Effector memory CD8-positive, alpha-beta T cell (primary cell): ENCODE results near the gene ACP1.

Experiments used
- ATAC-seq: fragments of 150-1000 bp; cut with Tn5 transposase; replicated peaks from 2 replicates; pipeline ENCODE4 v1.10.0; 2021; ENCODE audit warnings: mild to moderate bottlenecking, moderate library complexity
- DNase-seq, 3 experiments: peaks; one replicate each; pipeline ENCODE4 v3.0.0; 2021
- H3K27ac Mint-ChIP-seq, 2 donors: one replicate each; pipeline ENCODE4 v1.8.0; 2022; ENCODE audit warnings: mild to moderate bottlenecking in 2 of 2, mixed read lengths in 2 of 2, moderate library complexity in 2 of 2
- H3K27me3 Mint-ChIP-seq, 2 donors: one replicate each; pipeline ENCODE4 v1.8.0; 2022; ENCODE audit warnings: mixed read lengths in 2 of 2
- H3K36me3 Mint-ChIP-seq: one replicate; pipeline ENCODE4 v1.8.0; 2022; ENCODE audit warnings: mild to moderate bottlenecking, moderate library complexity, mixed read lengths; ENCODE audit not compliant: insufficient read depth
- H3K4me1 Mint-ChIP-seq, 2 donors: one replicate each; pipeline ENCODE4 v1.8.0; 2022; ENCODE audit warnings: low read depth in 2 of 2, mixed read lengths in 2 of 2
- H3K4me3 Mint-ChIP-seq, 2 donors: one replicate each; pipeline ENCODE4 v1.8.0; 2022; ENCODE audit warnings: mild to moderate bottlenecking in 2 of 2, mixed read lengths in 2 of 2, moderate library complexity in 2 of 2
- H3K9me3 Mint-ChIP-seq, 2 donors: one replicate each; pipeline ENCODE4 v1.8.0; 2022; ENCODE audit warnings: mixed read lengths in 2 of 2

Gene ACP1

DNA sequence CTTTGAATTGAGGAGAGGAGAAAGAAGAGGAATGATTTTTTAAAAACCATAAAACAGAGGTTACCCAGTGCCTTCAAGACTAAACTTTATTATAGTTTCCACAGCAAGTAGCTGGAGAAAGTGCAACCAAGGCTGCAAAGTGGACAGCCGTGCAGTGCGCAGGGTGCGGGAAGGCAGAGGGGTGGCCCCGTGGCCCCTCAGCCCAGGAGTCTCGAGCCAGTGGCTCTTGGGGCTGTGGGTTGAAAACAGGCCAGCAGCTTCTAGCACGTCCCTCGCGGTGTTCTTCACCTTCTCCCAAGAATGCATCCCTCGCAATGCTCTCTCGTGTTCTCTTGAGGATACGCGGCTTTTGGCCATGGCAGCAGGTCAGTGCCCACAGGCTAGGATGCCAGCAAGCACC lies 51.6 kb downstream of the ACP1 start:
- ATAC-seq (no peak), DNase-seq (no peak)
- H3K9me3 Mint-ChIP-seq: peaks cover 0 to 9% of the 10 kb centered on the region in 2 donors
- H3K27ac Mint-ChIP-seq: peak overlapping the region; percentile 13 to 91
- H3K4me3 Mint-ChIP-seq: no peak overlapping the region
- peaks cover 8 to 13% of the 10 kb centered on the region in 2 donors for H3K27me3 Mint-ChIP-seq
- no peaks in the 10 kb centered on the region for H3K36me3 Mint-ChIP-seq
- peaks cover 20 to 26% of the 10 kb centered on the region in 2 donors for H3K4me1 Mint-ChIP-seq

DNA sequence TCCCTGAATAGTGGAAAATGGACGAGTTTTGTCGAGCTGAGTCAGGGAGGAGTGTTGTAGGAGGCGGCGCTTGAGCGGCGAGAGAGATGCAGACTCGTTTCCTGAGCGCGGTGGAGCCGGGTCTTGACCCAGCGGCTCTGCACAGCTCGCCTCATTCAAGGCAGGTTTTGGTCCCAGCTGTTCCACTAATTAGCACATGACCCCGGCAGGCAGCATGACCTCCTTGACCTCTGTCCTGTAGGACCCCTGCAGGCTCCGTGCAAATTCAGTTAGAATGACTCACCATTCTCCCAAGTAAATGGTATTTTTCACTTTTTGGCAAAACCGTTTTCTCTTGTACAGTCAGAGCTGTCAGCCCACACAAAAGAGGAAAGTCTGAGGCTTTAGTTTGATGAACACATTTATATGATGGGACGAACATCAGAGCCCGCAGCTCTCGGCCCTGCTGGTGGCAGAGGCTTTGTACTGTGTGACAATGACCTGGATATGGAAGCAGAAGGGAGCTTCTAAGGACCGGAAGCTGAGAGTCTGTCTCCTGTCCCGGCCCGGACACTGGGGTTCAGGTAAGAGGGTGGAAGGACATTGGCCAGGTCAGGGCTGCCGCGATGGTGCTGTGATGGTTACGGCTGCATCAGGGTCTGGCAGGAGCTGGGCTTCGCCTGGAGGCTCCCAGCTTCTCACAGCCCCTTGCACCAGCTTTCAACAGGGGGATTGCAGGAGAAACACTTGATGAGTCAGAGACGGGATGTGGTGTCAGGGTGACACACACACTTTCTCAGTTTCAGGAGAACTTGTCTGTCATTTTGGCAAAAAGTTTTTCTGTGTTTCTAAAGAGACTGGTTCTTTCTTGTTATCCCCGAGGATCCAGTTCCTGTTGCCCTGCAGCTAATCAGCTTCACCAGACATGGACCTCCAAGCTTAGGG lies 53.0 kb downstream of the ACP1 start:
- no peaks in the 10 kb centered on the region for H3K36me3 Mint-ChIP-seq
- peaks cover 0 to 9% of the 10 kb centered on the region in 2 donors for H3K9me3 Mint-ChIP-seq
- H3K4me1 Mint-ChIP-seq: peaks cover 20 to 26% of the 10 kb centered on the region in 2 donors
- H3K4me3 Mint-ChIP-seq: peak overlapping the region; percentile 19 to 85
- DNase-seq (peak in 1 of 3 experiments; percentile 24), ATAC-seq (peak; percentile 35)
- H3K27me3 Mint-ChIP-seq: peaks cover 4 to 26% of the 10 kb centered on the region in 2 donors
- peak overlapping the region in 1 of 2 donors; percentile 91 for H3K27ac Mint-ChIP-seq

DNA sequence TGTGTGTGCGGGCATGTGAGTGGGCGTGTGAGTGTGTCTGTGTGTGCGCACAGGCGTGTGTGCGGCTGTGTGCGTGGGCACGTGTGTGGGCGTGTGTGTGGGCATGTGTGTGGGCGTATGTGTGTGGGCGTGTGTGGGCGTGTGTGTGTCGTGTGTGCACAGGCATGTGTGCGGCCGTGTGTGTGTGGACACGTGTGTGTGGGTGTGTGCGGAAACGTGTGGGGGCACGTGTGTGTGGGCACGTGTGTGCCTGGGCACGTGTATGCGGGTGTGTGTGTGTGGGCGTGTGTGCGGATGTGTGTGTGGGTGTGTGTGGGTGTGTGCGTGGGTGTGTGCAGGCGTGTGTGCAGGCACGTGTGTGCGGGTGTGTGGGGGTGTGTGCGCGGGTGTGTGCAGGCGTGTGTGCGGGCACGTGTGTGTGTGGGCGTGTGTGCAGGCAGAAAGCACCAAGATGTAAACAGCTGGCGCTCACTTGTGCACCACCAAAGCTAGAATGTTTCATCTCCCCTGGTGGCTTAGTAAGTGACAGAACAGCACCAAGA lies 54.4 kb downstream of the ACP1 start:
- no peak for ATAC-seq

DNA sequence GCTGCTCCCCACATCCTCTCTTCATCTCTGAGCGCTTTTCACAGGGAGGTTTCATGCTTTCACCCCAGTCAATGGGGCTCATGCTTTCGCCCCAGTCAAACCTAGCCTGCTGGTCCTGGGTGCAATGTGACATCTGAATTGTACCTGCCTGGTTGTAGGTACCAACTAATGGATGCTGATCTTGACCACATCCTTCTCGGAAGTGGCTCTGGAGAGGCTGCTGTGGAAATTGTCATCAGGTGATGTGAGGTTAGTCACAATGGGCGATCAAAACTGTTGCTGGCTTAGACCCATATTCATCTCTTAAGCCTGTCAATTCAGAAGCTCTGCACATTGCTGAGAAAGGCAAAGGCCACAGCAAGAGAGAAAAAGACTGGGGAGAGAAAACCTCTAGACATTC lies 55.8 kb downstream of the ACP1 start:
- H3K9me3 Mint-ChIP-seq: peaks cover 0 to 9% of the 10 kb centered on the region in 2 donors
- no peak for ATAC-seq
- DNase-seq: no peak
- no peaks in the 10 kb centered on the region for H3K36me3 Mint-ChIP-seq
- H3K27me3 Mint-ChIP-seq: peaks cover 14 to 43% of the 10 kb centered on the region in 2 donors
- no peak overlapping the region for H3K4me3 Mint-ChIP-seq
- no peak overlapping the region for H3K27ac Mint-ChIP-seq
- H3K4me1 Mint-ChIP-seq: peaks cover 20 to 31% of the 10 kb centered on the region in 2 donors

More for the DNA sequence above, 54.4 kb downstream of the ACP1 start:
- H3K4me1 Mint-ChIP-seq: peaks cover 20 to 26% of the 10 kb centered on the region in 2 donors
- H3K36me3 Mint-ChIP-seq: no peaks in the 10 kb centered on the region
- peaks cover 0 to 9% of the 10 kb centered on the region in 2 donors for H3K9me3 Mint-ChIP-seq
- no peak overlapping the region for H3K4me3 Mint-ChIP-seq
- H3K27ac Mint-ChIP-seq: peak overlapping the region in 1 of 2 donors; percentile 91
- no peak for DNase-seq
- H3K27me3 Mint-ChIP-seq: peaks cover 5 to 31% of the 10 kb centered on the region in 2 donors

DNA sequence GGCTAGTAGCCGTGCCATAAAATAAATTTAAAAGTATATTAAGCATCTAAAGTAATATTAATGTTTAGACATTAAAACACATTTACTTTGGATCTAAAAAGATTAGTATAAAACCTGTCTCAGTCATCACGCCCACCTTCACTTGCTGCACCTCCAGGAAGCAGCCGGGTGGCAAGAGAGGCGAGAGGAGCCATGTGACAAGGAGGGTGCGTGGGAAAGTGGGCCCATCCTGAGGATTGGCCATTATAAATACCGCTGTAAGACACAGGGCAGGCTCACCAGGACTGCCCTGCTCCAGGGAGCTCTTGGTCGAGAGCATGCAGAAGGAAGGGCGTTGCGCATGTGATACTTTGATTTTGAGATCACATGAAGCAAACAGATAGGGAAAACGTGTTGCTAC lies 57.6 kb downstream of the ACP1 start:
- Mint-ChIP-seq H3K27me3 (peaks cover 17 to 50% of the 10 kb centered on the region in 2 donors), H3K27ac (peak overlapping the region in 1 of 2 donors; percentile 17), H3K4me1 (peaks cover 17 to 31% of the 10 kb centered on the region in 2 donors), H3K36me3 (no peaks in the 10 kb centered on the region), H3K9me3 (peaks cover 0 to 9% of the 10 kb centered on the region in 2 donors), H3K4me3 (no peak overlapping the region)
- no peak for ATAC-seq
- DNase-seq: no peak

DNA sequence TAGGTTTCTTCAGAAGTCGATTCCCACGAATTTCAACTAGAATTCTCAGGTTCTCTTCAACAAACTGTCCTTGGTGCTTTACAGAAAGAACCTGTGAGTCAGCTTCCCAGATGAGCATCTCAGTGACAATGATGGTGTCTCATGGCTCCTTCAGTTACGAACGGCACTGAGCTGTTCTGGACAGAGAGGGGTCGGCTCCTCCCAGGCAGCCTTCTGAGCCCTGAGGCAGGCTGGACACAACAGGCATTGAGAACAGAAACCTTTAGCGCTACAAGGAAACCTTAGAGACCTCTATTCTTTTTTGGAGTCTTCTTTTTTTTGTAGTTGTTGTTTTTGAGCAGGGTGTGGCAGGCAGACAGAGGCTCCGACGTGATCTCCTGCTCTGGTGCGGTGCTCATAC lies 58.3 kb downstream of the ACP1 start:
- H3K4me1 Mint-ChIP-seq: peaks cover 14 to 26% of the 10 kb centered on the region in 2 donors
- ATAC-seq: no peak
- H3K27me3 Mint-ChIP-seq: peaks cover 19 to 53% of the 10 kb centered on the region in 2 donors
- no peak overlapping the region for H3K4me3 Mint-ChIP-seq
- H3K36me3 Mint-ChIP-seq: no peaks in the 10 kb centered on the region
- H3K27ac Mint-ChIP-seq: no peak overlapping the region
- H3K9me3 Mint-ChIP-seq: peaks cover 0 to 9% of the 10 kb centered on the region in 2 donors
- DNase-seq: no peak
